Measurements from ENCODE around the gene DIPK1A.

GRCh38 chr1:92804721-92805201 lies 156.5 kb downstream of the DIPK1A start:
- TF ChIP-seq, protein P1, sequence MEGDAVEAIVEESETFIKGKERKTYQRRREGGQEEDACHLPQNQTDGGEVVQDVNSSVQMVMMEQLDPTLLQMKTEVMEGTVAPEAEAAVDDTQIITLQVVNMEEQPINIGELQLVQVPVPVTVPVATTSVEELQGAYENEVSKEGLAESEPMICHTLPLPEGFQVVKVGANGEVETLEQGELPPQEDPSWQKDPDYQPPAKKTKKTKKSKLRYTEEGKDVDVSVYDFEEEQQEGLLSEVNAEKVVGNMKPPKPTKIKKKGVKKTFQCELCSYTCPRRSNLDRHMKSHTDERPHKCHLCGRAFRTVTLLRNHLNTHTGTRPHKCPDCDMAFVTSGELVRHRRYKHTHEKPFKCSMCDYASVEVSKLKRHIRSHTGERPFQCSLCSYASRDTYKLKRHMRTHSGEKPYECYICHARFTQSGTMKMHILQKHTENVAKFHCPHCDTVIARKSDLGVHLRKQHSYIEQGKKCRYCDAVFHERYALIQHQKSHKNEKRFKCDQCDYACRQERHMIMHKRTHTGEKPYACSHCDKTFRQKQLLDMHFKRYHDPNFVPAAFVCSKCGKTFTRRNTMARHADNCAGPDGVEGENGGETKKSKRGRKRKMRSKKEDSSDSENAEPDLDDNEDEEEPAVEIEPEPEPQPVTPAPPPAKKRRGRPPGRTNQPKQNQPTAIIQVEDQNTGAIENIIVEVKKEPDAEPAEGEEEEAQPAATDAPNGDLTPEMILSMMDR (IDR thresholded peaks at IDR 0.05 in 8 of 11, conservative IDR thresholded peaks at IDR 0.05 in 3 of 11): no peak
- no peak for TF ChIP-seq POLR2A (IDR thresholded peaks at IDR 0.05)

All from spleen (tissue), 7 donors.